ENCODE measurements around the gene C6orf15.

DNA sequence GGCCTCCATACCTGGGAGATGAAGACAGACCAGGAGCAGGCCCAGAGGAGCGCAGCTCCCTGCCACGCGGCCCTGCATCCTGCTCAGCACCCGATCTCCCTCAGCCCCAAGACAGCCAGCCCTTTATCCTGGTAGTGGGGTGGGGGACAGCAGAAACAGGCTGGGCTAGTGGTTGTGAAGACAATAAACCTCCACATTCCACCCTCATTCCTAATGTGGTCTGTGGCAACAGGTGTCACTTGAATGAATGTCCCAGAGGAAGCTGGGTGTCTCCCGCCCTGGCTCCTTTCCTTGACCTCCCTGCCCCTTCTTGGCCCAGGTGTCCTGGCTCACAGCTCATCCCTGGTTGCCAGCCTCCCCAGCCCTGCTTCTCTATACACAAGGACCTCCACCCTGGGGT is at the start of gene C6orf15:
- TF ChIP-seq POLR2A (IDR thresholded peaks at IDR 0.05; ENCODE audit: low read length) (no peak), ELK1 (IDR thresholded peaks at IDR 0.05; ENCODE audit: low read depth, low read length) (no peak), USF2 (IDR thresholded peaks at IDR 0.05) (no peak), SMC3 (IDR thresholded peaks at IDR 0.05) (no peak), BHLHE40 (IDR thresholded peaks at IDR 0.05; ENCODE audit: low read depth, low read length) (no peak), RCOR1 (IDR thresholded peaks at IDR 0.05; ENCODE audit: low read depth, low read length) (no peak), RAD21 (conservative IDR thresholded peaks at IDR 0.05 in 1 of 2, IDR thresholded peaks at IDR 0.05 in 1 of 2) (no peak), EP300 (IDR thresholded peaks at IDR 0.05) (no peak), MYC (IDR thresholded peaks at IDR 0.05; ENCODE audit: borderline replicate concordance, low read length) (no peak), SREBF2 (IDR thresholded peaks at IDR 0.05) (no peak)
- TF ChIP-seq, protein P1, sequence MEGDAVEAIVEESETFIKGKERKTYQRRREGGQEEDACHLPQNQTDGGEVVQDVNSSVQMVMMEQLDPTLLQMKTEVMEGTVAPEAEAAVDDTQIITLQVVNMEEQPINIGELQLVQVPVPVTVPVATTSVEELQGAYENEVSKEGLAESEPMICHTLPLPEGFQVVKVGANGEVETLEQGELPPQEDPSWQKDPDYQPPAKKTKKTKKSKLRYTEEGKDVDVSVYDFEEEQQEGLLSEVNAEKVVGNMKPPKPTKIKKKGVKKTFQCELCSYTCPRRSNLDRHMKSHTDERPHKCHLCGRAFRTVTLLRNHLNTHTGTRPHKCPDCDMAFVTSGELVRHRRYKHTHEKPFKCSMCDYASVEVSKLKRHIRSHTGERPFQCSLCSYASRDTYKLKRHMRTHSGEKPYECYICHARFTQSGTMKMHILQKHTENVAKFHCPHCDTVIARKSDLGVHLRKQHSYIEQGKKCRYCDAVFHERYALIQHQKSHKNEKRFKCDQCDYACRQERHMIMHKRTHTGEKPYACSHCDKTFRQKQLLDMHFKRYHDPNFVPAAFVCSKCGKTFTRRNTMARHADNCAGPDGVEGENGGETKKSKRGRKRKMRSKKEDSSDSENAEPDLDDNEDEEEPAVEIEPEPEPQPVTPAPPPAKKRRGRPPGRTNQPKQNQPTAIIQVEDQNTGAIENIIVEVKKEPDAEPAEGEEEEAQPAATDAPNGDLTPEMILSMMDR (IDR thresholded peaks at IDR 0.05): no peak
- TF ChIP-seq, protein P2, sequence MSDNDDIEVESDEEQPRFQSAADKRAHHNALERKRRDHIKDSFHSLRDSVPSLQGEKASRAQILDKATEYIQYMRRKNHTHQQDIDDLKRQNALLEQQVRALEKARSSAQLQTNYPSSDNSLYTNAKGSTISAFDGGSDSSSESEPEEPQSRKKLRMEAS (IDR thresholded peaks at IDR 0.05): no peak
- TF ChIP-seq, protein P3, sequence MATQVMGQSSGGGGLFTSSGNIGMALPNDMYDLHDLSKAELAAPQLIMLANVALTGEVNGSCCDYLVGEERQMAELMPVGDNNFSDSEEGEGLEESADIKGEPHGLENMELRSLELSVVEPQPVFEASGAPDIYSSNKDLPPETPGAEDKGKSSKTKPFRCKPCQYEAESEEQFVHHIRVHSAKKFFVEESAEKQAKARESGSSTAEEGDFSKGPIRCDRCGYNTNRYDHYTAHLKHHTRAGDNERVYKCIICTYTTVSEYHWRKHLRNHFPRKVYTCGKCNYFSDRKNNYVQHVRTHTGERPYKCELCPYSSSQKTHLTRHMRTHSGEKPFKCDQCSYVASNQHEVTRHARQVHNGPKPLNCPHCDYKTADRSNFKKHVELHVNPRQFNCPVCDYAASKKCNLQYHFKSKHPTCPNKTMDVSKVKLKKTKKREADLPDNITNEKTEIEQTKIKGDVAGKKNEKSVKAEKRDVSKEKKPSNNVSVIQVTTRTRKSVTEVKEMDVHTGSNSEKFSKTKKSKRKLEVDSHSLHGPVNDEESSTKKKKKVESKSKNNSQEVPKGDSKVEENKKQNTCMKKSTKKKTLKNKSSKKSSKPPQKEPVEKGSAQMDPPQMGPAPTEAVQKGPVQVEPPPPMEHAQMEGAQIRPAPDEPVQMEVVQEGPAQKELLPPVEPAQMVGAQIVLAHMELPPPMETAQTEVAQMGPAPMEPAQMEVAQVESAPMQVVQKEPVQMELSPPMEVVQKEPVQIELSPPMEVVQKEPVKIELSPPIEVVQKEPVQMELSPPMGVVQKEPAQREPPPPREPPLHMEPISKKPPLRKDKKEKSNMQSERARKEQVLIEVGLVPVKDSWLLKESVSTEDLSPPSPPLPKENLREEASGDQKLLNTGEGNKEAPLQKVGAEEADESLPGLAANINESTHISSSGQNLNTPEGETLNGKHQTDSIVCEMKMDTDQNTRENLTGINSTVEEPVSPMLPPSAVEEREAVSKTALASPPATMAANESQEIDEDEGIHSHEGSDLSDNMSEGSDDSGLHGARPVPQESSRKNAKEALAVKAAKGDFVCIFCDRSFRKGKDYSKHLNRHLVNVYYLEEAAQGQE (IDR thresholded peaks at IDR 0.05): no peak
